NCI-H446 treated with DMSO at 0.1 percent for 48 hours (cell line): ENCODE data around the gene CLDN5.
"Not testable (repeated sequence)": the region's sequence is repeated elsewhere in the genome, so short reads cannot be mapped to it uniquely, and the experiment has no call there.

Experiments
- DNase-seq: peaks from one replicate; lab custom pipeline; 2025; lab: John Stamatoyannopoulos, UW

The CLDN5 gene

DNA sequence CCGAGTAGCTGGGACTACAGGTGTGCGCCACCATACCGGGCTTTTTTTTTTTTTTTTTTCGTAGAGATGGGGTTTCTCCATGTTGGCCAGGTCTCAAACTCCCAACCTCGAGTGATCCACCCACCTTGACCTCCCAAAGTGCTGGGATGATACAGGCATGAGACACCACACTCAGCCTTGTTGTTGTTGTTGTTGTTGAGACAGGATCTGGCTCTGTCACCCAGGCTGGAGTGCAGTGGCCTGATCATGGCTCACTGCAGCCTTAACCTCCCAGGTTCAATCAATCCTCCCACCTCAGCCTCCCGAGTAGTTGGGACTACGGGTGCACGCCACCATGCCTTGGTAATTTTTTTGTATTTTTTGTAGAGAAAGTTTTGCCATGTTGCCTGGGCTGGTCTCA lies 23.4 kb upstream of the CLDN5 start:
- DNase-seq: no peak

DNA sequence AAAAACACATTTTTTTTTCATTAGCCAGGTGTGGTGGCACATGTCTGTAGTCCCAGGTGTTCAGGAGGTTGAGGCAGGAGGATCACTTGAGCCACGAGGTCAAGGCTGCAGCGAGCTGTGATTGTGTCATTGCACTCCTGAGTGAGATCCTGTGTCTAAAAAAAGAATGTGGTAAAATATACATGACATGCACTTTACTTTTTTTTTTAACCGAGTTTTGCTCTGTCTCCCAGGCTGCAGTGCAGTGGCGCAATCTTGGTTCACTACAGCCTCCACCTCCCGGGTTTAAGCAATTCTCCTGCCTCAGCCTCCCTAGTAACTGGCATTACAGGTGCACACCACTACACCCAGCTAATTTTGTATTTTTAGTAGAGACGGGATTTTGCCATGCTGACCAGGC lies 22.5 kb upstream of the CLDN5 start:
- no peak for DNase-seq

DNA sequence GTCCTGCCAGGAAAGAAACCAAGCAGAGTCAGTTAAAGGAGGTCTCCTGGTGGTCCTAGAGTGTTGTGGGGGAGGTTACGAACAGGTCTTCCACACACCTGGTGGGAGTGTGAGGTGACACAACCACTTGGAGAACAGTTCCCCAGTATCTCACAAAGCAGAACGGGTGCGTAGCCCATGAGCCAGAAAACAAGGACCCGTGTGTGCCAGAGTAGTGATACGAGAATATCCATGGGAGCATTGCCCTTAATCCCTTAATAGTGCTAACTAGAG lies 21.7 kb upstream of the CLDN5 start:
- DNase-seq: no peak

DNA sequence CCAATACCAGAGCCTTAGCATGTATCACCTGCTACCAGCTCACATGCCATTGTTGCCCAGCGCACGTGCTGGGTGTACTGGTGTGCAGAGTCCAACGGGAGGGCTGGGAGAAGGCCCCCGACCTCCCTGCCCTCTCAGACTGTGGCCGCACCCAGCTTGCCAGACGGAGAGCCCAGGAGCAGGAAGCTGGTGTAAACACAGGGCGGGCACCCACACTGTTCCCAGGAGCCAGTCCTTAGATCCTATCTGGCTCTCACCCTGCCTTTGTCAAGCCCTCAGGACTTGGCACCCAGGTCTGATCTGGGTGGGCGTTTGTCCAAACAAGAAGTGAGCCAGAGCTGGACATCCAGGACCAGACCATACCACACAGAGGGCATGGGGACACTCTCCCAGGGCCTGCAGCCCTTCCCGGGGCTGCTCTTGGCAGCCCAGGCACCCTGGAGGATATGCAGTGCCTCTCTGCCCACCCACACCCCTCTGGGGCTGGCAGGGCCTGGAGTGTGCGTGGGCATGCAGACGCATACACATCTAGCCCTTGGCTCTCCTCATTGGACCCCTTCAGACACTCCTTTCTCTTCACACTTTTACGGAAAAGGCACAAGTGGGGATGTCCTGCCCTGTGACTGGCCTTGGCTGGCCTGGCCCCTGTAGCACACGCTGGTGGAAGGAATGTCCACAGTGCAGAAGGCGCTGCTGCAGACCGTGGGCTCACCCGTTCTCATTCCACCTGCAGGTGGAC lies 19.9 kb upstream of the CLDN5 start:
- DNase-seq: no peak

DNA sequence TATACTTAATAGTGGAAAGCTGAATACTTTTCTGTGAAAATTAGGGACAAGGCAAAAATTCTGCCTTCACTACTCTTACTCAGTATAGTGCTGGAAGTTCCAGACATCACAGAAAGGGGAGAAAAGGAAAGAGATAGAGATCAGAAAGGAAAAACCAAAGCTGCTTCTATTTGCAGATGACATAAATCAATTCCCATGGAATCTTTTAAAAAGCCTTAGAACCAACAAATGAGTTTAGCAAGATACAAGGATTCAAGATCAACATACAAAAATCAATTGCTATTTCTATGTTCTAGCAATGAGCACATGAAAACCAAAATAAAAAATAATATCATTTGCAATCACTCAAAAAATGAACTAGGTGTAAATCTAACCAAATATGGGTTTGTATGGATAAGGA lies 16.2 kb upstream of the CLDN5 start:
- DNase-seq: no peak

DNA sequence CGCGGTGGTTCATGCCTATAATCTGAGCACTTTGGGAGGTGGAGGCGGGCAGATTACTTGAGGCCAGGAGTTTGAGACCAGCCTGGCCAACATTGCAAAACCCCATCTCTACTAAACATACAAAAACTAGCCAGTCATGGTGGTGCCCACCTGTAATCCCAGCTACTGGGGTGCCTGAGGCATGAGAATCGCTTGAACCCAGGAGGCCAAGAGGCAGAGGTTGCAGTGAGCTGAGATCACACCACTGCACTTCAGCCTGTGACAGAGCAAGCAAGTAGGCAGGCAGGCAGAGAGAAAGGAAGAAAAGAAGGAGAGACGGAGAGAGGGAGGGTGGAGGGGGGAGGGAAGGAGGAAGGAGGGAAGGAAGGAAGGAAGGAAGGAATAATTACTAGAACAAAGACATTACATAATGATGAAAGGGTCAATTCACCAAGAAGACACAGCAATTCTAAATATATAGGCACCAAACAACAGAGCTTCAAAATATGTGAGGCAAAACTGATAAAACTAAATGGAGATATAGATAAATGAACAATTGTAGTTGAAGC lies 13.8 kb upstream of the CLDN5 start:
- DNase-seq: no peak

DNA sequence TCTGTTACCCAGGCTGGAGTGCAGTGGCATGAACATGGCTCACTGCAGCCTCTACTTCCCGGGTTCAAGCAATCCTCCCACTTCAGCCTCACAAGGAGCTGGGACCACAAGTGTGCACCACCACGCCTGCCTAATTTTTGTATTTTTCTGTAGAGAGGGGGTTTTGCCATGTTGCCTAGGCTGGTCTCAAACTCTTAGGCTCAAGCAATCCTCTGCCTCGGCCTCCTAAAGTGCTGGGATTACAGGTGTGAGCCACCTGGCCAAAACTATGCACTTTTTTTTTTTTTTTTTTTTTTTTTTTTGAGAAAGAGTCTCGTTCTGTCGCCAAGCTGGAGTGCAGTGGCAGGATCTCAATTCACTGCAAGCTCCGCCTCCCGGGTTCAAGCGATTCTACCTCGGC lies 12.4 kb upstream of the CLDN5 start:
- no peak for DNase-seq

DNA sequence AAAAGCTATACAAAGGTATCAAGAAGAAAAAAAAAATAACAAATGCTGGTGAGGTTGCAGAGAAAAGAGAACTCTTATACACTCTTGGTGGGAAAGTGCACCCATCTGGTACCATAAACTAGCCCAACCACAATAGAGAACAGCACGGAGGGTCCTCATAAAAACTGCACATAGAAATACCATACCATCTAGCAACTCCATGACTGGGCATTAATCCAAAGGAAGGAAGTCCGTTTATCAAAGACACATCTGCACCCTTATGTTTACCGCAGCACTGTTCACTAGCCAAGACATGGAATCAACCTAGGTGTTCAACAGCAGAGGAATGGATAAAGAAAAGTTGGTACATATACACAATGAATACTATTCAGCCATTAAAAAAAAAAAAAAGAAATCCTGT lies 10.8 kb upstream of the CLDN5 start:
- no peak for DNase-seq

DNA sequence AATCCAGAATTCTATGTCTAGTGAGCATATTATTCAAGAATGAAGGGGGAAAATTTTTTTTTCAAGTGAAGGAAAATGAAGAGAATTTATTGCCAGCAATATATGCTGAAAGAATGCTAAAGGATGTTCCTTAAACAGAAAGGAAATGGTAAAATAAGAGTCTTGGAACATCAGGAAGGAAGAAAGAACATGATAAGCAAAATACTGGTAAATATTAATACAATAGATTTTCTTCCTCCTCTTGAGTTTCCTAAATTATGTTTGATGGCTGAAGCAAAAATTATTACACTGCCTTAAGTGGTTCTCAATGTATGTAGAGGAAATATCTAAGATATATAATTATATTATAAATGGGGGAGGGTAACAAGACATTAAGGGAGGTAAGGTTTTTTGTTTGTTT lies 9.6 kb upstream of the CLDN5 start:
- DNase-seq: no peak

DNA sequence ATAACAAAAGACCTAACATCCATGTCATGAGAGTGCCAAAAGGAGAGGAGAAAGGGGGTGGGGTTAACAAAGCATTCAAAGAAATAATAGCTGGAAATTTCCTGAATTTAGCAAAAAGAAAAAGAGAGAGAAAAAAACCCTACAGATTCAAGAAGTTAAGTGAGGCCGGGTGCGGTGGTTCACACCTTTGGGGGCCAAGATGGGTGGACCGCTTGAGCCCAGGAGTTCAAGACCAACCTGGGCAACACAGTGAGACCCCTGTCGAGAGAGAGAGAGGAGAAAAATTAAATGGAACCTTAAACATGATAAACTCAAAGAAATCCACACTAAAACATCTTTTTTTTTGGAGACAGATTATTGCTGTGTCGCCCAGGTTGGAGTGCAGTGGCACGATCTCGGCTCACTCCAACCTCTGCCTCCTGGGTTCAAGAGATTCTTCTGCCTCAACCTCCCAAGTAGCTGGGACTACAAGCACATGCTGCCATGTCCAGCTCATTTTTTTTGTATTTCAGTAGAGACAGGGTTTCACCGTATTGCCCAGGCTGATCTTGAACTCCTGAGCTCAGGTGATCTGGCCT lies 8.9 kb upstream of the CLDN5 start:
- DNase-seq: no peak

DNA sequence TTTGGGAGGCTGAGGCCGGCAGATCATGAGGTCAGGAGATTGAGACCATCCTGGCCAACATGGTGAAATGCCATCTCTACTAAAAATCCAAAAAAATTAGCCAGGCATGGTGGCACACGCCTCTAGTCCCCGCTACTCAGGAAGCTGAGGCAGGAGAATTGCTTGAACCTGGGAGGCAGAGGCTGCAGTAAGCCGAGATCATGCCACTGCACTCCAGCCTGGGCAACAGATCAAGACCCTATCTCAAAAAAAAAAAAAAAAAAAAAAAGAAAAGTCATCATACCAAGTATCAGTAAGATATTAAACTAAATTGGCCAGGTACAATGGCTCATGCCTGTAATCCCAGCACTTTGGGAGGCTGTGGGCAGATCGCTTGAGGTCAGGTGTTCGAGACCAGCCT lies 7.1 kb upstream of the CLDN5 start:
- DNase-seq: not testable (repeated sequence)

DNA sequence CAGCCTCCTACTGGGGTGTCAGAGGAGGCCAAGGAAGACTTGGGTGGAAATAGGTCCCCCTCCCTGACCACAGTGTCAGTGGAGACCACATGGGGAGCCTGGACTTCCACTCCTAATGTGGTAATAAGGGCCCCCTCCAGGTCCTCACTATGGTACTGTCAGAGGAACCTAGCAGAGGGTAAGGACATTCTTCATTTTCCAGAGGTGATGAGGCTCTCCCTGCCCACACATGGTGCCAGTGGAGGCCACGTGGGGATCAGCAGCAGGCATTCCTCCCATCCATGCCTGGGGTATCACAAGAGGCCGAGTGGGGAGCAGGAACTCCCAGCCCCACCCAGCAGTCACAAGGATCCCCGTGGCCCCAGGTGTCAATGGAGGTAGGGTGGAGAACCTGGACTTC lies 6.5 kb upstream of the CLDN5 start:
- no peak for DNase-seq

DNA sequence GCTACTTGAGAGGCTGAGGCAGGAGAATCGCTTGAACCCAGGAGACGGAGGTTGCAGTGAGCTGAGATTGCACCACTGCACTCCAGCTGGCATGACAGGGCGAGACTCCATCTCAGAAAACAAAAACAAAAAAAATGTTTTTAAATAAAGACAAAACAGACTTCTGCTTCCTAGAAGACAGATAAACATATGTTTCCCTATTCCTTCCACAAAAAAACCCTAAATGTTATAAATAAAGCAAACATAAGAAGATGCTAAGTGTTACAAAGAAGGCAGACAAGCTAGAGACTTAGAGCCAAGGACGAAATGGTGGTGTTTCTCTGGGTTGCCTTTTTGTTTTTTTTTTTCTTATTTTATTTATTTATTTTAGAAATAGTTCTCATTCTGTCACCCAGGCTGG lies 5.6 kb upstream of the CLDN5 start:
- DNase-seq: no peak

DNA sequence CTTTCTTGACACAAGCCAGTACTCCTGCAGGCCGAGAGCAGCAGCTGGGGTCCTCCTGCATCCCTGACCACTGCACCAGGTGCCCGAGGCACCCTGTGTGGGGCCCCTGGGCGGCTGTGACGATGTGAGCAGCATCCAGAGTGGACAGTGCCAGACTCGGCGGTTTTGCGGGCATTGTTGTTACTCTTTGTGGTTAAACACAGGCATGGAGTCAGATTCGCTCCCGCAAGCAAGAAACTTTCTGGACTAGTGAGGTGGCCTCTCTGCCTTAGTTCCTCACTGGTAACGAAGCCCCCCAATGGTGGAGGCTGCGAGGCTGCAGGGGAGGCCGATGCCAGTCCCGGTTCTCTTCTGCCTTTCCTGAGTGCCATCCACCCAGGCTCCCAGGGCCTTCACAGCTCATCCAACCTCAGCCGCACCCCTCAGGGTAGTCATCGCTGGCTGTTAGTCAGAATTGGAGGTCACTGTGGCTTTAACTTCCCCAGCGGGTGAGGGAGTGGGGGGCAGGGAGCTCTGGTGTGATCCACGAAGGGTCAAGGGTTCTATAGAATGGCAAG lies 3.7 kb upstream of the CLDN5 start:
- DNase-seq: no peak

DNA sequence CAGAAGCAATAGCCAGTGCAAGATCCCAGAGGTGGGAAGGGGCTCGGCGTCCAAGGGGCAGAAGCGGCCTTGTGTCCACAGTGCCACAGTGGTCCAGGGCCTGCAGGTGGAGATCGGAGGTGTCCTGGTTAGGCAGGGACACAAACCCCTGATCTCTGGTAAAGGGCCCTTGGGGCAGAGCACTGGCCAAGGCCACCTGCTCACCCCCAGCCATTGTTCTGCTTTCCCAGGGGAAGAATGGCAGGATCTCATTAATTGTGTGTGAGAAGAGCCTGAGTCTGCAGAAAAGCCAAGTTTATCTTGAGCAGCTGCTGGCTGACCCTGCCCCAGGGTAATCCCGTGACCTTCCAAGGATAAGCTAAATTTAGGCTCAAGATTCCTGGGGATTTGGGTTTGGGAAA lies 3.1 kb upstream of the CLDN5 start:
- DNase-seq: no peak

DNA sequence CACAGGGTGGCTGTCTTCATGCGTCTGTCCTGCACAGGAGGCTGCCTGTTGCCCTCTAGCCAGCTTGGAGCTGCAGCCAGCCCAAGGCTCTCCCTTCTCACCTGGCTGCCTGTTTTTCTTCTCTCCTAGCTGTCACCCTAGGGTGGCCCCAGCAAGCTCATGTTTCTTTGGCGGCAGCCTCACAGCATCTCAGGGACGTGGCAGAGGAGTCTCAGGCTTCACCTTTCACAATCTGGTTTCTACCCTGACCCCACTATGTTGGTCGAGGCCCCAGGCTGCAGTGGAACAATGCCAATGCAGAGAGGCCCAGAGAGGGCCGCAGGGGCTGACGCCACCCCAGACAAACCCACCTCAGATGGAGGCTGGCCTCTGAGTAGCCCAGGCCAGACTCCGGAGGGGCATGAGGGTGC lies 2.5 kb upstream of the CLDN5 start:
- DNase-seq: no peak

DNA sequence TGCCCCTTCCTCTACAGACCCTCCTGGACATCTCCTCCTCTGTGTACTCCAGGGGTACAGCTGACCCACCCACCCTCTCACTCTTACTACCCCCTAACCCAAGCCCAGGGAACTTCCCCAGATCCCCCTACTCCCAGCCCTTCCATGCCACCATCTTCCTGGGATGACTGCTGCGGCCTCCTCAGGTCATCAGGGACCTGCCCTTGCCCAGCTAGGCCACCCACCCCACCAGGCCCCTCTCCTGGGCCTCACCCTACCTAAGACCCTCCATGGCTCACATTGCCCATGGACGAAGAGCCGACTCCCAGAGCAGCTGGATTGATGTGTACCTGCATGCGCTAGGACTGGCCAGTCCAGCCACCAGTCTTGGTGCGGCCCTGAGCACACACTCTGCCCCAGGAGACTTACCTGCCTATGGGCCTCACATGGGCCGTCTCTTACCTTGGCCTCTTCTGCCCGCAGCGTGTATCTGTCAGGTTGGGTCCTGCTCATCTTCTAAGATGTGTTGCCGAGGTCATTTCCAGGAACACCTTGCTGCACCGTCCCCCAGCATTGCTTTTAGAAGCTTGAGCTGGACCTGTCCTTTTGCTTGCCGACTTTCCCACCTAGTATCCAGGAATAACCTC lies 2.0 kb upstream of the CLDN5 start:
- DNase-seq: no peak

DNA sequence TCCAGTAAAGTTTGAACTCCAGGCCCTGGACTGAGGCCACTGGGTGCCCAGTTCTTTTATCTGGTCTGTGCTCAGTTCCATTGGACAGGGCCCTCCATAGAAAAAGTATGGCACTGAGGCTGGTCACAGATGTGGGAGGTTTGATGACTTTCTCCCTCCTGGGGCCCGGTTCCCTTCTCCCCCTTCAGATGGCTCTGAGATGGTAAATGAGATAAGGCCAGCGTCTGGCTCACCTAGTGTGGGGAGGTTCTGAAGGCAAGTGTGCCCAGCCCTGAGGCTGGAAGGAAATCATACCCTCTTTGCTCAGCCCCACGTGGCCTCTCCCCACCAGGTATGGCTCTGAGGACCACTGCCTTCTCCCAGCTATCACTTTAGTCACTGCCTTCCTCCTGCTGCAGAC lies 1.5 kb upstream of the CLDN5 start:
- DNase-seq: no peak

DNA sequence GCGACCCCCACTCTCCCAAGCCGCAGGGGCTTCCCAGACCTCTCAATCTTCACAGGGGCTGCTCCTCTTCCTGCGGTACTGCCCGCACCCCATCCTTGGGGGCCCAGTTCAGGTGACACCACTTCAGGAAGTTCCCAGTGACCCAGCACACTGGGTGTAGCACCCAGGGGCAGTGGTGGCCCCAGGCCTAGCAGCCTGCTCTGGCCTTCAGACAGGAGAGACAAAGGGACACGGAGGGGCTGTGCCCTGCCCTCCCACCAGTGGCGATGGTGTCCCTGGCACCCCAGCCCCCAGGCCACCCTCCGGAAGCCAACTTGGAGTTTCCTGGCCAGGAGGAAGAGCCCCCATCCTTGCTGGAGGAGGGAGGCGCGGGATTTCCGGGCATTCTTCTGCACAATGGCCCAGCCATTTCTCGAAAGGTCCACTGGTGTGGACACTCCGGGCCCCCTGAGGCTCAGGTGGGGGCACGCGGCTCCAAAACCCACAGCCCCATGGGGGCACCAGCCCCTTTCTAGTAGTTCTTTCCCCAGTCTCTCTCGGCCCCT lies 978 bp upstream of the CLDN5 start:
- DNase-seq: no peak

DNA sequence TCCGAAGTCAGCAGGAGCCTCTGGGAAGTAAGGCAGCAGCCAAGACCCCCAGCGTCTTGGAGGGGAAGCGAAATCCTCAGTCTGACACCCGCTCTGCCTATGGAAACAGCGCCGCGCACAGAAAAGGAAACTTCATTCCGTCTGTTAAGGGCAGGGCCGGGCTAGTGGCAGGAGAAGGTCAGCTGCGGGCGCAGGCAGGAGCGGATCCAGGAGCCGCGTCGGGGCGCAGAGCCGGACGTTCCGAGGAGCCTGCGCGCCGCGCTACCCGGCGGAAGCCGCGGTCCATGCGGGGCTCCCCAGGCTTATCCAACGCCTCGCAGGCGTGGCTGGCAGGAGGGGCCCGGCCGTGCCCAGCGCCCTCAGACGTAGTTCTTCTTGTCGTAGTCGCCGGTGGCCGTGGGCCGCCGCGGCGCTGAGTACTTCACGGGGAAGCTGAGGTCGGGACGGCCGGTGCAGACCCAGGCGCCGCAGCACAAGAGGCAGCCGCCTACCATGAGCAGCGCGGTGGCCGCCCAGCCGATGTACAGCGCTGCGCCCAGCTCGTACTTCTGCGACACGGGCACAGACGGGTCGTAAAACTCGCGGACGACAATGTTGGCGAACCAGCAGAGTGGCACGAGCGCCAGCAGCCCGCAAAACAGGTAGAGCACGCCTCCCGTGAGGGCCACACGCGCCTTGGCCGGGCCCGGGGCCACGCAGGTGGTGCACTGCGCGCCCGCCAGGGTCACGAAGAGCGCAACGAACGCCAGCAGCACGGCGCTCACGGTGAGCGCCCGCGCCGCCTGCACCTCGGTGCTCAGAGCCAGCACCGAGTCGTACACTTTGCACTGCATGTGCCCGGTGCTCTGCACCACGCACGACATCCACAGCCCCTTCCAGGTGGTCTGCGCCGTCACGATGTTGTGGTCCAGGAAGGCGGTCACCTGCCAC lies 705 bp downstream of the CLDN5 start:
- DNase-seq: no peak

DNA sequence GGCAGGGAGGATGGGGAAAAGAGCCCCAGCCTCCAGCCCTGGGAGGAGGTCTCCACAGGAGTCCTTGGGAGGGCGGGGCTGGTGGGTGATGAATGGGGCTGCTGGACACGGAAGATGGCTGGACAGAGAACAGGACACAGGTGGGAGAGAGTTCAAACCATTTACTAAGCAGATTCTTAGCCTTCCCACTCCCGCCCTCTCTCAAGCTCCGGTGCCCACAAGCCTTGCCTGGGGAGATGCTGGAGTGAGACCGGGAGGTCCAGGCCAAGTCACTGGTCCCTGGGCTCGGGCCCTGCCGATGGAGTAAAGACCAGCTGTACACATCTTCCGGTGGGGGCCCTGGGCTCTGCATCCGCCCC lies 1.4 kb downstream of the CLDN5 start:
- DNase-seq: no peak
